ENCODE measurements around the gene TEX264. TPM values are rescaled to one million over a fixed set of nuclear protein-coding genes. Genes with fewer than 3 reads are reported as not detected.

Gene TEX264
- polyA plus RNA-seq, 1 donor (not counting 4 experiments of a cell fraction or from before 2014, with no cell fraction given), result 35.8 TPM

GRCh38 chr3:51686512-51687215 is 15.6 kb downstream of the TEX264 start:
- Histone ChIP-seq H3K9me3 (ENCODE audit: control insufficient read depth, low read depth, low read length) (no peaks in the 10 kb centered on the region), H3K4me2 (ENCODE audit: control insufficient read depth, extremely low read depth, insufficient read depth, low read depth, low read length) (peak overlapping the region; percentile 65), H3K4me1 (ENCODE audit: control insufficient read depth, extremely low read depth, insufficient read depth, low read length) (peaks cover 37% of the 10 kb centered on the region), H3K79me2 (ENCODE audit: control insufficient read depth, insufficient read depth, low read length) (no peaks in the 10 kb centered on the region), H3K27me3 (ENCODE audit: control insufficient read depth, extremely low read depth, insufficient read depth, low read length) (no peaks in the 10 kb centered on the region), H3K36me3 (ENCODE audit: control insufficient read depth in 2 of 2, extremely low read depth in 1 of 2, insufficient read depth in 2 of 2, low read length in 2 of 2) (peaks cover 15 to 35% of the 10 kb centered on the region in 2 experiments), H3K4me3 (ENCODE audit: control insufficient read depth in 2 of 3, extremely low read depth in 1 of 3, insufficient read depth in 2 of 3, low read depth in 1 of 3, low read length in 3 of 3) (no peak overlapping the region), H3K9ac (ENCODE audit: control insufficient read depth, extremely low read depth, insufficient read depth, low read length) (peak overlapping the region; percentile 10), H3K27ac (ENCODE audit: control insufficient read depth, insufficient read depth, low read length) (peak overlapping the region; percentile 54), H3K9me1 (ENCODE audit: control insufficient read depth, extremely low read depth, insufficient read depth, low read length) (peaks cover 3% of the 10 kb centered on the region), H2AFZ (ENCODE audit: control insufficient read depth, low read length) (no peak overlapping the region), H4K20me1 (ENCODE audit: control insufficient read depth, extremely low read depth, insufficient read depth, low read length) (no peaks in the 10 kb centered on the region)
- dilution Hi-C loops (cut with MboI; ENCODE audit: extremely low pct_ligation_motif_present, low sequenced_read_pairs), result no loop called here
- TF ChIP-seq CTCF (optimal IDR thresholded peaks at IDR 0.05 in 1 of 3, IDR thresholded peaks at IDR 0.05 in 1 of 3, conservative IDR thresholded peaks at IDR 0.05 in 1 of 3; ENCODE audit: extremely low read depth in 1 of 3, insufficient read depth in 2 of 3, low read length in 3 of 3) (no peak), EZH2 (IDR thresholded peaks at IDR 0.05; ENCODE audit: low read length) (no peak)
- DNase-seq (ENCODE audit: low read depth, low spot score) (peak; percentile 65), FAIRE-seq (peak; percentile 34)

GRCh38 chr3:51687431-51688205 is 16.6 kb downstream of the TEX264 start:
- H3K36me3 ChIP-seq (ENCODE audit: control insufficient read depth in 2 of 2, extremely low read depth in 1 of 2, insufficient read depth in 2 of 2, low read length in 2 of 2), result peaks cover 15 to 36% of the 10 kb centered on the region in 2 experiments
- TF ChIP-seq CTCF (optimal IDR thresholded peaks at IDR 0.05 in 1 of 3, IDR thresholded peaks at IDR 0.05 in 1 of 3, conservative IDR thresholded peaks at IDR 0.05 in 1 of 3; ENCODE audit: extremely low read depth in 1 of 3, insufficient read depth in 2 of 3, low read length in 3 of 3) (no peak), EZH2 (IDR thresholded peaks at IDR 0.05; ENCODE audit: low read length) (no peak)
- no peaks in the 10 kb centered on the region for H4K20me1 ChIP-seq (ENCODE audit: control insufficient read depth, extremely low read depth, insufficient read depth, low read length)
- H3K4me1 ChIP-seq (ENCODE audit: control insufficient read depth, extremely low read depth, insufficient read depth, low read length), result peaks cover 30% of the 10 kb centered on the region
- peak; percentile 91 for FAIRE-seq
- H3K27me3 ChIP-seq (ENCODE audit: control insufficient read depth, extremely low read depth, insufficient read depth, low read length), result no peaks in the 10 kb centered on the region
- peak overlapping the region in 1 of 3 experiments; percentile 29 for H3K4me3 ChIP-seq (ENCODE audit: control insufficient read depth in 2 of 3, extremely low read depth in 1 of 3, insufficient read depth in 2 of 3, low read depth in 1 of 3, low read length in 3 of 3)
- H3K79me2 ChIP-seq (ENCODE audit: control insufficient read depth, insufficient read depth, low read length), result no peaks in the 10 kb centered on the region
- no peak overlapping the region for H2AFZ ChIP-seq (ENCODE audit: control insufficient read depth, low read length)
- peak overlapping the region; percentile 6 for H3K9ac ChIP-seq (ENCODE audit: control insufficient read depth, extremely low read depth, insufficient read depth, low read length)
- no peaks in the 10 kb centered on the region for H3K9me3 ChIP-seq (ENCODE audit: control insufficient read depth, low read depth, low read length)
- dilution Hi-C loops (cut with MboI; ENCODE audit: extremely low pct_ligation_motif_present, low sequenced_read_pairs), result no loop called here
- peak; percentile 48 for DNase-seq (ENCODE audit: low read depth, low spot score)
- H3K4me2 ChIP-seq (ENCODE audit: control insufficient read depth, extremely low read depth, insufficient read depth, low read depth, low read length), result peak overlapping the region; percentile 65
- H3K9me1 ChIP-seq (ENCODE audit: control insufficient read depth, extremely low read depth, insufficient read depth, low read length), result peaks cover 3% of the 10 kb centered on the region
- peak overlapping the region; percentile 54 for H3K27ac ChIP-seq (ENCODE audit: control insufficient read depth, insufficient read depth, low read length)

Measured in keratinocyte (primary cell).